Activated CD8-positive, alpha-beta memory T cell treated with anti-CD3 and anti-CD28 coated beads, Interleukin-2, amount 10 ng/mL, durations not matched to agents 7 days and 5 days (primary cell): Measurements from ENCODE around the gene ATXN10. TPM values are rescaled to one million over a fixed set of nuclear protein-coding genes. Genes with fewer than 3 reads are reported as not detected.
"Not testable (repeated sequence)": the region's sequence is repeated elsewhere in the genome, so short reads cannot be mapped to it uniquely, and the experiment has no call there.

Experiments
- ATAC-seq: fragments of 150-1000 bp; cut with Tn5 transposase; one replicate; pipeline ENCODE4 v1.10.0; 2021; ENCODE audit warnings: moderate library complexity
- CTCF ChIA-PET: fragments of 350-600 bp; sonication (Branson Sonifier 250); formaldehyde crosslinking; loops from one replicate; lab custom pipeline; 2021; ENCODE audit warnings: antibody characterized with exemption; lab: Charles Lee
- DNase-seq: peaks from one replicate; pipeline ENCODE4 v3.0.0-alpha.2; 2020
- H3K27ac Mint-ChIP-seq: one replicate; pipeline ENCODE4 v1.8.0; 2021; ENCODE audit warnings: mild to moderate bottlenecking, mixed read lengths
- H3K27me3 Mint-ChIP-seq: one replicate; pipeline ENCODE4 v1.8.0; 2021; ENCODE audit warnings: mixed read lengths
- H3K36me3 Mint-ChIP-seq: one replicate; pipeline ENCODE4 v1.8.0; 2021; ENCODE audit warnings: mild to moderate bottlenecking, mixed read lengths
- H3K4me1 Mint-ChIP-seq: one replicate; pipeline ENCODE4 v1.8.0; 2021; ENCODE audit warnings: mixed read lengths
- H3K4me3 Mint-ChIP-seq: one replicate; pipeline ENCODE4 v1.8.0; 2021; ENCODE audit warnings: mild to moderate bottlenecking, moderate library complexity, mixed read lengths
- H3K9me3 Mint-ChIP-seq: one replicate; pipeline ENCODE4 v1.8.0; 2022; ENCODE audit warnings: low read depth, mixed read lengths
- total RNA-seq, 2 experiments: library from RNA; stranded (reverse); gene quantifications; one replicate each; pipeline ENCODE4 v1.2.3, GENCODE V29; 2021

ATXN10 gene
- total RNA-seq, 2 experiments from 2014 or later, result 93.6 to 112 TPM

GRCh38 chr22:45709060-45709739 is 37.6 kb downstream of the ATXN10 start:
- H3K27me3 Mint-ChIP-seq, result no peaks in the 10 kb centered on the region
- H3K27ac Mint-ChIP-seq, result peak overlapping the region; percentile 15
- CTCF ChIA-PET, result no interaction called here
- H3K4me1 Mint-ChIP-seq, result peaks cover 17% of the 10 kb centered on the region
- ATAC-seq (no peak), DNase-seq (no peak)
- no peaks in the 10 kb centered on the region for H3K9me3 Mint-ChIP-seq
- H3K36me3 Mint-ChIP-seq, result peaks cover 36% of the 10 kb centered on the region
- no peak overlapping the region for H3K4me3 Mint-ChIP-seq

- Mint-ChIP-seq H3K4me1 (peaks cover 17% of the 10 kb centered on the region), H3K9me3 (no peaks in the 10 kb centered on the region), H3K4me3 (no peak overlapping the region), H3K36me3 (peaks cover 33% of the 10 kb centered on the region), H3K27me3 (no peaks in the 10 kb centered on the region), H3K27ac (no peak overlapping the region)
- no peak for DNase-seq
- ATAC-seq, result no peak
- CTCF ChIA-PET, result no interaction called here
Observed at GRCh38 chr22:45709866-45710265, 38.2 kb downstream of the ATXN10 start.

- ATAC-seq, result no peak
- CTCF ChIA-PET, result interaction anchor here (0.6 kb wide), 1 partner anchor 154 kb away, joined by 3 read pairs; no protein-coding TSS in a partner anchor
- no peak overlapping the region for H3K4me3 Mint-ChIP-seq
- peaks cover 33% of the 10 kb centered on the region for H3K36me3 Mint-ChIP-seq
- no peak overlapping the region for H3K27ac Mint-ChIP-seq
- H3K9me3 Mint-ChIP-seq, result no peaks in the 10 kb centered on the region
- peaks cover 17% of the 10 kb centered on the region for H3K4me1 Mint-ChIP-seq
- no peak for DNase-seq
- no peaks in the 10 kb centered on the region for H3K27me3 Mint-ChIP-seq
Observed at GRCh38 chr22:45710469-45710868, 38.8 kb downstream of the ATXN10 start.

- CTCF ChIA-PET, H3K4me3 Mint-ChIP-seq, H3K27ac Mint-ChIP-seq, DNase-seq, H3K4me1 Mint-ChIP-seq, ATAC-seq, H3K9me3 Mint-ChIP-seq, H3K27me3 Mint-ChIP-seq: not testable (repeated sequence)
- H3K36me3 Mint-ChIP-seq, result peaks cover 23% of the 10 kb centered on the region
Observed at GRCh38 chr22:45714390-45714789, 42.8 kb downstream of the ATXN10 start.

GRCh38 chr22:45717789-45718188 is 46.2 kb downstream of the ATXN10 start:
- H3K4me1 Mint-ChIP-seq, result no peaks in the 10 kb centered on the region
- no peak overlapping the region for H3K4me3 Mint-ChIP-seq
- peaks cover 24% of the 10 kb centered on the region for H3K36me3 Mint-ChIP-seq
- CTCF ChIA-PET, result no interaction called here
- no peaks in the 10 kb centered on the region for H3K27me3 Mint-ChIP-seq
- ATAC-seq (no peak), DNase-seq (no peak)
- H3K9me3 Mint-ChIP-seq, result no peaks in the 10 kb centered on the region
- no peak overlapping the region for H3K27ac Mint-ChIP-seq

- DNase-seq (no peak), ATAC-seq (no peak)
- no peaks in the 10 kb centered on the region for H3K27me3 Mint-ChIP-seq
- H3K4me3 Mint-ChIP-seq, result no peak overlapping the region
- peaks cover 28% of the 10 kb centered on the region for H3K36me3 Mint-ChIP-seq
- peaks cover 4% of the 10 kb centered on the region for H3K4me1 Mint-ChIP-seq
- no peak overlapping the region for H3K27ac Mint-ChIP-seq
- no peaks in the 10 kb centered on the region for H3K9me3 Mint-ChIP-seq
- CTCF ChIA-PET, result no interaction called here
Observed at GRCh38 chr22:45718391-45718790, 46.8 kb downstream of the ATXN10 start.

GRCh38 chr22:45720839-45721378 is 49.3 kb downstream of the ATXN10 start:
- Mint-ChIP-seq H3K36me3 (peaks cover 30% of the 10 kb centered on the region), H3K9me3 (no peaks in the 10 kb centered on the region), H3K4me1 (peaks cover 9% of the 10 kb centered on the region), H3K4me3 (no peak overlapping the region), H3K27me3 (no peaks in the 10 kb centered on the region), H3K27ac (no peak overlapping the region)
- CTCF ChIA-PET, result no interaction called here
- DNase-seq, result no peak
- no peak for ATAC-seq

GRCh38 chr22:45722006-45722405 is 50.4 kb downstream of the ATXN10 start:
- H3K36me3 Mint-ChIP-seq, result peaks cover 32% of the 10 kb centered on the region
- no peaks in the 10 kb centered on the region for H3K9me3 Mint-ChIP-seq
- H3K27me3 Mint-ChIP-seq, result no peaks in the 10 kb centered on the region
- CTCF ChIA-PET, result interaction anchor here (0.5 to 1.1 kb wide), 2 partner anchors 11 to 472 kb away, joined by 3 read pairs; no protein-coding TSS in a partner anchor
- no peak for DNase-seq
- H3K4me3 Mint-ChIP-seq, result no peak overlapping the region
- H3K27ac Mint-ChIP-seq, result no peak overlapping the region
- H3K4me1 Mint-ChIP-seq, result peaks cover 9% of the 10 kb centered on the region
- no peak for ATAC-seq

- no peak for DNase-seq
- Mint-ChIP-seq H3K27me3 (no peaks in the 10 kb centered on the region), H3K4me3 (no peak overlapping the region), H3K27ac (no peak overlapping the region), H3K36me3 (peaks cover 23% of the 10 kb centered on the region), H3K9me3 (no peaks in the 10 kb centered on the region), H3K4me1 (peaks cover 15% of the 10 kb centered on the region)
- CTCF ChIA-PET, result no interaction called here
- no peak for ATAC-seq
Observed at GRCh38 chr22:45726081-45726480, 54.4 kb downstream of the ATXN10 start.

GRCh38 chr22:45731041-45731797 is 59.6 kb downstream of the ATXN10 start:
- no peaks in the 10 kb centered on the region for H3K27me3 Mint-ChIP-seq
- H3K4me1 Mint-ChIP-seq, result peaks cover 5% of the 10 kb centered on the region
- H3K27ac Mint-ChIP-seq, result no peak overlapping the region
- no peaks in the 10 kb centered on the region for H3K9me3 Mint-ChIP-seq
- H3K36me3 Mint-ChIP-seq, result peaks cover 11% of the 10 kb centered on the region
- ATAC-seq (no peak), DNase-seq (no peak)
- CTCF ChIA-PET, result interaction anchor here (1.3 kb wide), 1 partner anchor 20 kb away, joined by 4 read pairs; no protein-coding TSS in a partner anchor
- H3K4me3 Mint-ChIP-seq, result no peak overlapping the region

- H3K4me3 Mint-ChIP-seq, result no peak overlapping the region
- CTCF ChIA-PET, result interaction anchor here (1.3 kb wide), 1 partner anchor 154 kb away, joined by 5 read pairs; no protein-coding TSS in a partner anchor
- no peak for ATAC-seq
Observed at GRCh38 chr22:45731798-45732495, 60.3 kb downstream of the ATXN10 start.

GRCh38 chr22:45735273-45735672 is 63.6 kb downstream of the ATXN10 start:
- ATAC-seq (no peak), DNase-seq (no peak)
- Mint-ChIP-seq H3K27me3 (no peaks in the 10 kb centered on the region), H3K27ac (no peak overlapping the region), H3K9me3 (no peaks in the 10 kb centered on the region), H3K4me1 (peaks cover 5% of the 10 kb centered on the region), H3K36me3 (peaks cover 19% of the 10 kb centered on the region), H3K4me3 (no peak overlapping the region)
- CTCF ChIA-PET, result no interaction called here

More at GRCh38 chr22:45731798-45732495, 60.3 kb downstream of the ATXN10 start:
- H3K36me3 Mint-ChIP-seq, result peaks cover 10% of the 10 kb centered on the region
- peaks cover 5% of the 10 kb centered on the region for H3K4me1 Mint-ChIP-seq
- H3K9me3 Mint-ChIP-seq, result no peaks in the 10 kb centered on the region
- H3K27ac Mint-ChIP-seq, result no peak overlapping the region
- DNase-seq, result no peak
- H3K27me3 Mint-ChIP-seq, result no peaks in the 10 kb centered on the region

GRCh38 chr22:45738206-45738605 is 66.6 kb downstream of the ATXN10 start:
- Mint-ChIP-seq H3K36me3 (peaks cover 34% of the 10 kb centered on the region), H3K9me3 (no peaks in the 10 kb centered on the region), H3K4me1 (peaks cover 5% of the 10 kb centered on the region), H3K4me3 (no peak overlapping the region), H3K27ac (no peak overlapping the region), H3K27me3 (no peaks in the 10 kb centered on the region)
- ATAC-seq (no peak), DNase-seq (no peak)
- CTCF ChIA-PET, result no interaction called here
